OCI-LY7 (cell line): ENCODE measurements around the gene NAV3. TPM values are rescaled to one million over a fixed set of nuclear protein-coding genes. Genes with fewer than 3 reads are reported as not detected.
A peak's percentile ranks its signal among the peaks of the same experiment; 100 is the strongest.

Source experiments
- BruUV-seq: library from RNA; stranded (reverse); fragments of 400-500 nt; replicated peaks from 2 replicates; lab custom pipeline; 2021; lab: Mats Ljungman, UMichigan
- CTCF ChIA-PET: fragments of 300-600 bp; sonication (Branson Sonifier 250); formaldehyde crosslinking; loops from one replicate; lab custom pipeline; 2022; ENCODE audit warnings: antibody characterized with exemption; ENCODE audit not compliant: unreplicated experiment; lab: Charles Lee
- POLR2A ChIA-PET: fragments of 300-600 bp; sonication (Branson Sonifier 250); formaldehyde crosslinking; loops from one replicate; lab custom pipeline; 2022; ENCODE audit warnings: antibody characterized with exemption; lab: Charles Lee
- DNase-seq: peaks from one replicate; pipeline ENCODE4 v3.0.0-alpha.2; 2015; ENCODE audit warnings: low spot score
- H2AFZ ChIP-seq: fragments of 200-600 bp; sonication (generic), shearing (Covaris generic); 2 replicates; pipeline ENCODE4 v1.6.1; 2014; ENCODE audit warnings: mild to moderate bottlenecking, antibody characterized with exemption, low read length, moderate library complexity
- H3K27ac ChIP-seq: fragments of 200-600 bp; sonication (generic); 2 replicates; pipeline ENCODE4 v1.5.1; 2014; ENCODE audit warnings: mixed run types, low read depth, mild to moderate bottlenecking, moderate library complexity, low read length, inconsistent platforms; ENCODE audit not compliant: poor library complexity, severe bottlenecking
- H3K36me3 ChIP-seq: fragments of 200-600 bp; sonication (generic); 2 replicates; pipeline ENCODE4 v1.6.1; 2014; ENCODE audit warnings: mild to moderate bottlenecking, antibody characterized with exemption, low read length, moderate library complexity, mixed read lengths; ENCODE audit not compliant: insufficient read depth
- H3K4me1 ChIP-seq: fragments of 200-600 bp; sonication (generic); 2 replicates; pipeline ENCODE4 v1.5.1; 2014; ENCODE audit warnings: mild to moderate bottlenecking, low read length; ENCODE audit not compliant: insufficient read depth, poor library complexity, severe bottlenecking
- H3K4me2 ChIP-seq: fragments of 200-600 bp; sonication (generic); 2 replicates; pipeline ENCODE4 v1.6.1; 2014; ENCODE audit warnings: mild to moderate bottlenecking, low read length
- H3K4me3 ChIP-seq: fragments of 200-600 bp; sonication (generic); 2 replicates; pipeline ENCODE4 v1.5.1; 2014; ENCODE audit warnings: mild to moderate bottlenecking, low read depth, low read length; ENCODE audit not compliant: poor library complexity, severe bottlenecking
- H3K79me2 ChIP-seq: fragments of 200-600 bp; sonication (generic); 2 replicates; pipeline ENCODE4 v1.6.1; 2016; ENCODE audit warnings: low read depth, mild to moderate bottlenecking, low read length, moderate library complexity, mixed read lengths; ENCODE audit not compliant: insufficient read depth
- H3K9me2 ChIP-seq: fragments of 200-600 bp; sonication (generic); 2 replicates; pipeline ENCODE4 v1.6.1; 2016; ENCODE audit warnings: mild to moderate bottlenecking, low read length, mixed read lengths; ENCODE audit not compliant: insufficient read depth
- H3K9me3 ChIP-seq: fragments of 200-600 bp; sonication (generic); 2 replicates; pipeline ENCODE4 v1.6.1; 2014; ENCODE audit warnings: mild to moderate bottlenecking, mixed run types, low read length, mixed read lengths
- H4K20me1 ChIP-seq: fragments of 200-600 bp; sonication (generic); 2 replicates; pipeline ENCODE4 v1.6.1; 2014; ENCODE audit warnings: mild to moderate bottlenecking, antibody characterized with exemption, low read length, moderate library complexity, mixed read lengths; ENCODE audit not compliant: insufficient read depth
- CTCF ChIP-seq: fragments of 200-600 bp; sonication (generic); conservative IDR thresholded peaks from 2 replicates; pipeline ENCODE4 v1.5.1; 2014; ENCODE audit warnings: mild to moderate bottlenecking, antibody characterized with exemption, low read length, moderate library complexity, mixed read lengths
- EZH2phosphoT487 ChIP-seq: fragments of 200-600 bp; sonication (generic); IDR thresholded peaks from 2 replicates; pipeline ENCODE4 v1.6.1; 2018; ENCODE audit warnings: low read depth, borderline replicate concordance, mild to moderate bottlenecking, mixed run types, antibody characterized with exemption, low read length, moderate library complexity, mixed read lengths
- intact Hi-C: fragments of 100-400 bp; cut with micrococcal nuclease; formaldehyde crosslinking; loops from one replicate; pipeline ENCODE4 v1.10.0; 2022; ENCODE audit not compliant: unreplicated experiment
- total RNA-seq, 2 experiments: library from RNA; depleted of rRNA in 1 of 2; stranded (reverse); fragments of >200 nt in 1 of 2; shearing (Covaris generic) in 1 of 2; gene quantifications; 2 replicates each; pipeline ENCODE4 v1.2.3, GENCODE V29; 2014 to 2022

Gene NAV3
- total RNA-seq, 2 experiments from 2014 or later = 0.68 to 1.6 TPM

- no peak overlapping the region for H3K27ac ChIP-seq
- POLR2A ChIA-PET = no interaction called here
- H2AFZ ChIP-seq = no peak overlapping the region
- no peaks in the 10 kb centered on the region for H3K36me3 ChIP-seq
- CTCF ChIA-PET = no interaction called here
- no peaks in the 10 kb centered on the region for H3K9me2 ChIP-seq
- H3K4me2 ChIP-seq = no peak overlapping the region
- H3K9me3 ChIP-seq = no peaks in the 10 kb centered on the region
- no peaks in the 10 kb centered on the region for H4K20me1 ChIP-seq
- no TSS peak for BruUV-seq
- no peak for DNase-seq
- intact Hi-C loops = no loop called here
- H3K4me1 ChIP-seq = no peaks in the 10 kb centered on the region
- no peaks in the 10 kb centered on the region for H3K79me2 ChIP-seq
- no peak overlapping the region for H3K4me3 ChIP-seq
- TF ChIP-seq CTCF (no peak), EZH2phosphoT487 (no peak)
Measured at GRCh38 chr12:77957062-77957461, 126.4 kb downstream of the NAV3 start.

- no peak overlapping the region for H2AFZ ChIP-seq
- H3K4me3 ChIP-seq = no peak overlapping the region
- no peaks in the 10 kb centered on the region for H3K4me1 ChIP-seq
- H3K9me2 ChIP-seq = no peaks in the 10 kb centered on the region
- no peak overlapping the region for H3K4me2 ChIP-seq
- H4K20me1 ChIP-seq = no peaks in the 10 kb centered on the region
- no peaks in the 10 kb centered on the region for H3K9me3 ChIP-seq
- DNase-seq = no peak
- CTCF ChIA-PET = no interaction called here
- POLR2A ChIA-PET = no interaction called here
- H3K36me3 ChIP-seq = no peaks in the 10 kb centered on the region
- no peak overlapping the region for H3K27ac ChIP-seq
- no peaks in the 10 kb centered on the region for H3K79me2 ChIP-seq
- TF ChIP-seq EZH2phosphoT487 (no peak), CTCF (no peak)
- BruUV-seq = no TSS peak
- intact Hi-C loops = no loop called here
Measured at GRCh38 chr12:77963576-77964178, 133.0 kb downstream of the NAV3 start.

GRCh38 chr12:77965790-77966189, 135.1 kb downstream of the NAV3 start:
- H2AFZ ChIP-seq = 0 out of 2 replicates have a peak overlapping the region, but pooled peaks have one; percentile 7
- no peaks in the 10 kb centered on the region for H3K4me1 ChIP-seq
- no peak overlapping the region for H3K27ac ChIP-seq
- intact Hi-C loops = no loop called here
- TF ChIP-seq EZH2phosphoT487 = no peak
- no peak for TF ChIP-seq CTCF
- DNase-seq = no peak
- no peaks in the 10 kb centered on the region for H3K9me3 ChIP-seq
- no peaks in the 10 kb centered on the region for H3K9me2 ChIP-seq
- no peak overlapping the region for H3K4me2 ChIP-seq
- no TSS peak for BruUV-seq
- H3K4me3 ChIP-seq = no peak overlapping the region
- CTCF ChIA-PET = no interaction called here
- no peaks in the 10 kb centered on the region for H3K79me2 ChIP-seq
- no peaks in the 10 kb centered on the region for H4K20me1 ChIP-seq
- no peaks in the 10 kb centered on the region for H3K36me3 ChIP-seq
- POLR2A ChIA-PET = no interaction called here
